ENCODE results near the gene KPNA2. TPM values are rescaled to one million over a fixed set of nuclear protein-coding genes. Genes with fewer than 3 reads are reported as not detected.

KPNA2 gene
- total and polyA plus RNA-seq, 2 of the 13 experiments (the other 11 are each of a cell fraction or from before 2014, with no cell fraction given), result 111 to 305 TPM

DNA sequence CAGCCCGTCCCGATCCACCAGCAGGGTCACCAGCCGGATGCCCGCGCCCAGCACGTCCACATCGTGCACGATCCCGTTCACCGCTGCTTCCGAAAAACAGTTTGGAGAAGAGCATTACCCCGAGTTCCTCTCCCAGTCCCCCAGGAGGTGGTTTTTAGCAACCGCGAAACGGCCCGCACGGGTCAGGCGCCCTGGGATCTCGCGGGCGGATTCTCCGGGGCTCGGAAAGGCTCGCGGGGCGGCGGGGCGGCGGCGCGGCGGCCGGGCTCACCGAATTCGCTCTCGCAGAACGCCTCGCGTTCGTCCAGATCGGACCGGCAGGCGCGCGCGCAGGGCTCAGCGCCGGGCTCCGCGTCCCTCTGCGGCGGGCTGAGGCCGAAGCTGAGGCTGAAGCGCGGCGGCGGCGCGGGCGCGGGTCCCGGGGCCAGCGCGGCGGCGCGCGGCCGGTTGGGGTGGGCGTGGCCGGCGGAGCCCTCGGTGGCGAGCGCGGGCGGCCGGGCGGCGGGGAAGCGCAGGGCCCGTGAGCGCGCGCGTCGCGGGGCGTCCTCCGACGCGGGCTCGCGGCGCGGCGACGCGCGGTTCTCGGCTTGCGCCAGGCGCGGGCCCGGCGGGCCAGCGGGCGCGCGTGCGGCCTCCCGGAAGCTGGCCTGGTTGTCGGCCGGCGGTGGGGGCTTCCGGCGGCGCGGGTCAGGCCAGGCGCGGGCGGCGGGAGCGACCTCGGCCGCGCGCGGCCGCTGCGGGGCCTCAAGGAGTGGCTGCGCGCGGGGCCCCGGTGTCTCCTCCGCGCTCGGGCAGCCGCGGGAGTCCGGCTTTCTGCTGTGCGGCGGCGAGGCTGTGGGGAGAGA, 42.2 kb upstream of the KPNA2 start (continued):
- TF ChIP-seq, protein P1, sequence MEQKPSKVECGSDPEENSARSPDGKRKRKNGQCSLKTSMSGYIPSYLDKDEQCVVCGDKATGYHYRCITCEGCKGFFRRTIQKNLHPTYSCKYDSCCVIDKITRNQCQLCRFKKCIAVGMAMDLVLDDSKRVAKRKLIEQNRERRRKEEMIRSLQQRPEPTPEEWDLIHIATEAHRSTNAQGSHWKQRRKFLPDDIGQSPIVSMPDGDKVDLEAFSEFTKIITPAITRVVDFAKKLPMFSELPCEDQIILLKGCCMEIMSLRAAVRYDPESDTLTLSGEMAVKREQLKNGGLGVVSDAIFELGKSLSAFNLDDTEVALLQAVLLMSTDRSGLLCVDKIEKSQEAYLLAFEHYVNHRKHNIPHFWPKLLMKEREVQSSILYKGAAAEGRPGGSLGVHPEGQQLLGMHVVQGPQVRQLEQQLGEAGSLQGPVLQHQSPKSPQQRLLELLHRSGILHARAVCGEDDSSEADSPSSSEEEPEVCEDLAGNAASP (CRISPR knock-in tag; IDR thresholded peaks at IDR 0.05; ENCODE audit: borderline replicate concordance), result no peak
- peak; percentile 87 for TF ChIP-seq IKZF4 (CRISPR knock-in tag; IDR thresholded peaks at IDR 0.05; ENCODE audit: borderline replicate concordance, low read depth, not compliant biosample characterization)
- TF ChIP-seq, protein P2, sequence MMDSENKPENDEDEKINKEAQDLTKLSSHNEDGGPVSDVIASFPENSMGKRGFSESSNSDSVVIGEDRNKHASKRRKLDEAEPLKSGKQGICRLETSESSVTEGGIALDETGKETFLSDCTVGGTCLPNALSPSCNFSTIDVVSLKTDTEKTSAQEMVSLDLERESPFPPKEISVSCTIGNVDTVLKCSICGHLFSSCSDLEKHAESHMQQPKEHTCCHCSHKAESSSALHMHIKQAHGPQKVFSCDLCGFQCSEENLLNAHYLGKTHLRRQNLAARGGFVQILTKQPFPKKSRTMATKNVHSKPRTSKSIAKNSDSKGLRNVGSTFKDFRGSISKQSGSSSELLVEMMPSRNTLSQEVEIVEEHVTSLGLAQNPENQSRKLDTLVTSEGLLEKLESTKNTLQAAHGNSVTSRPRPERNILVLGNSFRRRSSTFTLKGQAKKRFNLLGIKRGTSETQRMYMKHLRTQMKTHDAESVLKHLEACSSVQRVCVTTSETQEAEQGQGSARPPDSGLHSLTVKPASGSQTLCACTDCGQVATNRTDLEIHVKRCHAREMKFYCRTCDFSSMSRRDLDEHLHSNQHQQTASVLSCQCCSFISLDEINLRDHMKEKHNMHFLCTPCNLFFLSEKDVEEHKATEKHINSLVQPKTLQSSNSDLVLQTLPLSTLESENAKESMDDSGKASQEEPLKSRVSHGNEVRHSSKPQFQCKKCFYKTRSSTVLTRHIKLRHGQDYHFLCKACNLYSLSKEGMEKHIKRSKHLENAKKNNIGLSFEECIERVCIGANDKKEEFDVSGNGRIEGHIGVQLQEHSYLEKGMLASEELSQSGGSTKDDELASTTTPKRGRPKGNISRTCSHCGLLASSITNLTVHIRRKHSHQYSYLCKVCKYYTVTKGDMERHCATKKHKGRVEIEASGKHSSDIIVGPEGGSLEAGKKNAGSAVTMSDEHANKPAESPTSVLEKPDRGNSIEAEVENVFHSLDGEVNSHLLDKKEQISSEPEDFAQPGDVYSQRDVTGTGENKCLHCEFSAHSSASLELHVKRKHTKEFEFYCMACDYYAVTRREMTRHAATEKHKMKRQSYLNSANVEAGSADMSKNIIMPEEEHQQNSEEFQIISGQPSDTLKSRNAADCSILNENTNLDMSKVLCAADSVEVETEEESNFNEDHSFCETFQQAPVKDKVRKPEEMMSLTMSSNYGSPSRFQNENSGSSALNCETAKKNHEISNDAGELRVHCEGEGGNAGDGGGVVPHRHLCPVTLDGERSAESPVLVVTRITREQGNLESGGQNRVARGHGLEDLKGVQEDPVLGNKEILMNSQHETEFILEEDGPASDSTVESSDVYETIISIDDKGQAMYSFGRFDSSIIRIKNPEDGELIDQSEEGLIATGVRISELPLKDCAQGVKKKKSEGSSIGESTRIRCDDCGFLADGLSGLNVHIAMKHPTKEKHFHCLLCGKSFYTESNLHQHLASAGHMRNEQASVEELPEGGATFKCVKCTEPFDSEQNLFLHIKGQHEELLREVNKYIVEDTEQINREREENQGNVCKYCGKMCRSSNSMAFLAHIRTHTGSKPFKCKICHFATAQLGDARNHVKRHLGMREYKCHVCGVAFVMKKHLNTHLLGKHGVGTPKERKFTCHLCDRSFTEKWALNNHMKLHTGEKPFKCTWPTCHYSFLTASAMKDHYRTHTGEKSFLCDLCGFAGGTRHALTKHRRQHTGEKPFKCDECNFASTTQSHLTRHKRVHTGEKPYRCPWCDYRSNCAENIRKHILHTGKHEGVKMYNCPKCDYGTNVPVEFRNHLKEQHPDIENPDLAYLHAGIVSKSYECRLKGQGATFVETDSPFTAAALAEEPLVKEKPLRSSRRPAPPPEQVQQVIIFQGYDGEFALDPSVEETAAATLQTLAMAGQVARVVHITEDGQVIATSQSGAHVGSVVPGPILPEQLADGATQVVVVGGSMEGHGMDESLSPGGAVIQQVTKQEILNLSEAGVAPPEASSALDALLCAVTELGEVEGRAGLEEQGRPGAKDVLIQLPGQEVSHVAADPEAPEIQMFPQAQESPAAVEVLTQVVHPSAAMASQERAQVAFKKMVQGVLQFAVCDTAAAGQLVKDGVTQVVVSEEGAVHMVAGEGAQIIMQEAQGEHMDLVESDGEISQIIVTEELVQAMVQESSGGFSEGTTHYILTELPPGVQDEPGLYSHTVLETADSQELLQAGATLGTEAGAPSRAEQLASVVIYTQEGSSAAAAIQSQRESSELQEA (CRISPR knock-in tag; IDR thresholded peaks at IDR 0.05; ENCODE audit: not compliant biosample characterization), result no peak
- TF ChIP-seq TRIM22 (IDR thresholded peaks at IDR 0.05), result no peak
- TF ChIP-seq, protein P3, sequence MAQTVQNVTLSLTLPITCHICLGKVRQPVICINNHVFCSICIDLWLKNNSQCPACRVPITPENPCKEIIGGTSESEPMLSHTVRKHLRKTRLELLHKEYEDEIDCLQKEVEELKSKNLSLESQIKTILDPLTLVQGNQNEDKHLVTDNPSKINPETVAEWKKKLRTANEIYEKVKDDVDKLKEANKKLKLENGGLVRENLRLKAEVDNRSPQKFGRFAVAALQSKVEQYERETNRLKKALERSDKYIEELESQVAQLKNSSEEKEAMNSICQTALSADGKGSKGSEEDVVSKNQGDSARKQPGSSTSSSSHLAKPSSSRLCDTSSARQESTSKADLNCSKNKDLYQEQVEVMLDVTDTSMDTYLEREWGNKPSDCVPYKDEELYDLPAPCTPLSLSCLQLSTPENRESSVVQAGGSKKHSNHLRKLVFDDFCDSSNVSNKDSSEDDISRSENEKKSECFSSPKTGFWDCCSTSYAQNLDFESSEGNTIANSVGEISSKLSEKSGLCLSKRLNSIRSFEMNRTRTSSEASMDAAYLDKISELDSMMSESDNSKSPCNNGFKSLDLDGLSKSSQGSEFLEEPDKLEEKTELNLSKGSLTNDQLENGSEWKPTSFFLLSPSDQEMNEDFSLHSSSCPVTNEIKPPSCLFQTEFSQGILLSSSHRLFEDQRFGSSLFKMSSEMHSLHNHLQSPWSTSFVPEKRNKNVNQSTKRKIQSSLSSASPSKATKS (CRISPR knock-in tag; IDR thresholded peaks at IDR 0.05), result no peak
- no peak for TF ChIP-seq ZNF383 (CRISPR knock-in tag; IDR thresholded peaks at IDR 0.05; ENCODE audit: borderline replicate concordance)
- TF ChIP-seq CEBPB (IDR thresholded peaks at IDR 0.05; ENCODE audit: borderline replicate concordance, low read depth, low read length), result no peak
- no peak for TF ChIP-seq MATR3 (CRISPR knock-in tag; IDR thresholded peaks at IDR 0.05)
- no peak for TF ChIP-seq ZNF7 (CRISPR knock-in tag; IDR thresholded peaks at IDR 0.05)
- no peak for TF ChIP-seq PITX1 (CRISPR knock-in tag; IDR thresholded peaks at IDR 0.05)
- no peak for TF ChIP-seq CAMTA2 (CRISPR knock-in tag; IDR thresholded peaks at IDR 0.05; ENCODE audit: borderline replicate concordance)
- no peak for TF ChIP-seq ELF1 (CRISPR knock-in tag; IDR thresholded peaks at IDR 0.05)
- no peak for TF ChIP-seq ZSCAN12 (CRISPR knock-in tag; IDR thresholded peaks at IDR 0.05)
- no peak for TF ChIP-seq ZKSCAN8 (CRISPR knock-in tag; IDR thresholded peaks at IDR 0.05; ENCODE audit: borderline replicate concordance)
- no peak for TF ChIP-seq ZFAT (CRISPR knock-in tag; conservative IDR thresholded peaks at IDR 0.05)

Measured in HepG2 (cell line).